ENCODE data around the gene SPTBN4. TPM values are rescaled to one million over a fixed set of nuclear protein-coding genes. Genes with fewer than 3 reads are reported as not detected.
A peak's percentile ranks its signal among the peaks of the same experiment; 100 is the strongest.

Gene SPTBN4
- total and polyA plus RNA-seq, 2 experiments from 2014 or later, result 0.32 to 5.5 TPM

GRCh38 chr19:40585241-40585981 is 118.6 kb downstream of the SPTBN4 start:
- Histone ChIP-seq H3K9me3 (ENCODE audit: low read depth) (no peaks in the 10 kb centered on the region), H3K4me1 (ENCODE audit: low read depth) (no peaks in the 10 kb centered on the region), H3K27ac (no peak overlapping the region), H3K27me3 (no peaks in the 10 kb centered on the region), H3K36me3 (no peaks in the 10 kb centered on the region), H3K4me3 (no peak overlapping the region)
- peak in 1 of 2 donors; percentile 73 for DNase-seq (ENCODE audit: low read depth in 1 of 2, low spot score in 1 of 2)
- TF ChIP-seq CTCF (IDR thresholded peaks at IDR 0.05; ENCODE audit: low read depth, low read length), result no peak

GRCh38 chr19:40585982-40586422 is 119.2 kb downstream of the SPTBN4 start:
- no peak for DNase-seq (ENCODE audit: low read depth in 1 of 2, low spot score in 1 of 2)

GRCh38 chr19:40586611-40587010 is 119.8 kb downstream of the SPTBN4 start:
- TF ChIP-seq CTCF (IDR thresholded peaks at IDR 0.05; ENCODE audit: low read depth, low read length), result no peak
- H3K4me3 ChIP-seq, result no peak overlapping the region
- no peak for DNase-seq (ENCODE audit: low read depth in 1 of 2, low spot score in 1 of 2)
- no peaks in the 10 kb centered on the region for H3K9me3 ChIP-seq (ENCODE audit: low read depth)
- no peaks in the 10 kb centered on the region for H3K4me1 ChIP-seq (ENCODE audit: low read depth)
- H3K36me3 ChIP-seq, result no peaks in the 10 kb centered on the region
- H3K27me3 ChIP-seq, result no peaks in the 10 kb centered on the region
- H3K27ac ChIP-seq, result no peak overlapping the region

More at GRCh38 chr19:40585982-40586422, 119.2 kb downstream of the SPTBN4 start:
- H3K36me3 ChIP-seq, result no peaks in the 10 kb centered on the region
- TF ChIP-seq CTCF (IDR thresholded peaks at IDR 0.05; ENCODE audit: low read depth, low read length), result no peak
- H3K27ac ChIP-seq, result no peak overlapping the region
- H3K4me3 ChIP-seq, result no peak overlapping the region
- H3K4me1 ChIP-seq (ENCODE audit: low read depth), result no peaks in the 10 kb centered on the region
- no peaks in the 10 kb centered on the region for H3K27me3 ChIP-seq
- H3K9me3 ChIP-seq (ENCODE audit: low read depth), result no peaks in the 10 kb centered on the region

- H3K36me3 ChIP-seq, result no peaks in the 10 kb centered on the region
- no peak for TF ChIP-seq CTCF (IDR thresholded peaks at IDR 0.05; ENCODE audit: low read depth, low read length)
- no peaks in the 10 kb centered on the region for H3K9me3 ChIP-seq (ENCODE audit: low read depth)
- DNase-seq (ENCODE audit: low read depth in 1 of 2, low spot score in 1 of 2), result peak in 1 of 2 donors; percentile 37
- no peak overlapping the region for H3K4me3 ChIP-seq
- H3K27me3 ChIP-seq, result no peaks in the 10 kb centered on the region
- H3K4me1 ChIP-seq (ENCODE audit: low read depth), result no peaks in the 10 kb centered on the region
- H3K27ac ChIP-seq, result no peak overlapping the region
Measured at GRCh38 chr19:40588110-40588854, 121.5 kb downstream of the SPTBN4 start.

- no peak for TF ChIP-seq CTCF (IDR thresholded peaks at IDR 0.05; ENCODE audit: low read depth, low read length)
- Histone ChIP-seq H3K4me3 (no peak overlapping the region), H3K4me1 (ENCODE audit: low read depth) (no peaks in the 10 kb centered on the region), H3K27ac (no peak overlapping the region), H3K36me3 (no peaks in the 10 kb centered on the region), H3K9me3 (ENCODE audit: low read depth) (no peaks in the 10 kb centered on the region), H3K27me3 (no peaks in the 10 kb centered on the region)
- no peak for DNase-seq (ENCODE audit: low read depth in 1 of 2, low spot score in 1 of 2)
Measured at GRCh38 chr19:40588926-40589569, 122.2 kb downstream of the SPTBN4 start.

Data from cardiac muscle cell (in vitro differentiated cells and primary cell).